Ectodermal cell (in vitro differentiated cells): Measurements from ENCODE around the gene FAM72D.
"Not testable (repeated sequence)": the region's sequence is repeated elsewhere in the genome, so short reads cannot be mapped to it uniquely, and the experiment has no call there.

Experiments
- H3K27ac ChIP-seq: 2 replicates; pipeline ENCODE4 v1.7.0; 2013; ENCODE audit warnings: mild to moderate bottlenecking, low read depth, low read length; ENCODE audit not compliant: insufficient read depth, poor library complexity, severe bottlenecking
- H3K27me3 ChIP-seq: 2 replicates; pipeline ENCODE4 v1.7.0; 2013; ENCODE audit warnings: mild to moderate bottlenecking, low read length; ENCODE audit not compliant: insufficient read depth, control insufficient read depth, poor library complexity, severe bottlenecking
- H3K36me3 ChIP-seq: one replicate; pipeline ENCODE4 v1.7.0; 2013; ENCODE audit warnings: low read length; ENCODE audit not compliant: control insufficient read depth, insufficient read depth
- H3K4me1 ChIP-seq: one replicate; pipeline ENCODE4 v1.7.0; 2013; ENCODE audit warnings: low read length; ENCODE audit not compliant: control insufficient read depth, insufficient read depth
- H3K4me3 ChIP-seq: 2 replicates; pipeline ENCODE4 v1.7.0; 2013; ENCODE audit warnings: low read depth, low read length, control low read depth; ENCODE audit not compliant: insufficient read depth
- H3K9me3 ChIP-seq: 2 replicates; pipeline ENCODE4 v1.7.0; 2013; ENCODE audit warnings: mild to moderate bottlenecking, low read length, moderate library complexity; ENCODE audit not compliant: control insufficient read depth
- WGBS, 2 experiments: methylation state at CpG; one replicate each; pipeline ENCODE4 v1.1.7; 2013; ENCODE audit warnings: missing lambda C conversion rate in 2 of 2; 5-methylcytosine and 5-hydroxymethylcytosine counted together

The FAM72D gene

DNA sequence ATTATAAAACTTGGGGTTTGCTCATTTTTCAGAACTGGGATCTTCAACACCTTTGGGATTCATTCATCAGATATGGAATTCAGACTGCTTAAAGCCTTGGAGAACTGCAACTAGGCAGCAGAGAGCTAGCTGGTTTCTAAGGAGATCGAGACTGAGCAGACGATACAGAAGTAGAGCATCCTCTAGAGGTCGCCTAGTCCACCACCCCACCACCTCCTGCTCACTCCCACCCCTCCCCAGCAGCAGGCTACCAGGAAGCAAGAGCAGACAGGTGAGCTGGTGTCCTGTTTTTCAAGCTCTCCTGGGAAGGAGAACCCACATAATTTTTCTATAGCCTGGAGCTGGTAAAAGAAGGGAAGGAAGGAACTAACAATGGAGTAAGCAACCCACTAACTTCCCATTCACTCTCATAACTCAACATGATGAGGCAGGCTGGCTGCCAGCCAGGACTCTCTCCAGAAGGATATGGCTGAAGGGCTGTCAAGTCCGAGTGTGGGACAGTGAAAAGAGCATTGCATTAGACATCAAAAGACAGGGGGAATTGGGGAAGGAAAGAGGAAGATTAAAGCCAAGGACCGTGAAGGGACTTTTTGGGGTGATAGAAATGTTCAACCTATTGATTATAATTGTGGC lies 30.5 kb upstream of the FAM72D start:
- not testable (repeated sequence) for H3K4me3 ChIP-seq, H3K36me3 ChIP-seq, H3K27ac ChIP-seq, H3K9me3 ChIP-seq, H3K27me3 ChIP-seq, H3K4me1 ChIP-seq
- no CpG with 5 or more reads among the region's 5 CpGs for WGBS, 2 experiments

GRCh38 chr1:145066486-145066885 lies 29.3 kb upstream of the FAM72D start:
- not testable (repeated sequence) for H3K9me3 ChIP-seq, H3K27me3 ChIP-seq, H3K36me3 ChIP-seq, H3K27ac ChIP-seq, H3K4me3 ChIP-seq, H3K4me1 ChIP-seq
- WGBS, 2 experiments = no CpG with 5 or more reads among the region's 10 CpGs

- not testable (repeated sequence) for H3K9me3 ChIP-seq, H3K4me1 ChIP-seq, H3K27ac ChIP-seq, H3K36me3 ChIP-seq, H3K27me3 ChIP-seq, H3K4me3 ChIP-seq
- no CpG with 5 or more reads among the region's 6 CpGs for WGBS, 2 experiments
Observed at GRCh38 chr1:145071569-145071968, 24.2 kb upstream of the FAM72D start.

GRCh38 chr1:145074021-145074559 lies 21.7 kb upstream of the FAM72D start:
- not testable (repeated sequence) for H3K27me3 ChIP-seq, H3K9me3 ChIP-seq, H3K36me3 ChIP-seq, H3K27ac ChIP-seq, H3K4me1 ChIP-seq, H3K4me3 ChIP-seq
- WGBS, 2 experiments = 94% methylated on average over 3 of the region's 6 CpGs

GRCh38 chr1:145076877-145077276 lies 18.9 kb upstream of the FAM72D start:
- H3K36me3 ChIP-seq, H3K4me3 ChIP-seq, H3K27ac ChIP-seq, H3K9me3 ChIP-seq, H3K4me1 ChIP-seq, H3K27me3 ChIP-seq: not testable (repeated sequence)
- WGBS, 2 experiments = no CpG with 5 or more reads among the region's 3 CpGs

DNA sequence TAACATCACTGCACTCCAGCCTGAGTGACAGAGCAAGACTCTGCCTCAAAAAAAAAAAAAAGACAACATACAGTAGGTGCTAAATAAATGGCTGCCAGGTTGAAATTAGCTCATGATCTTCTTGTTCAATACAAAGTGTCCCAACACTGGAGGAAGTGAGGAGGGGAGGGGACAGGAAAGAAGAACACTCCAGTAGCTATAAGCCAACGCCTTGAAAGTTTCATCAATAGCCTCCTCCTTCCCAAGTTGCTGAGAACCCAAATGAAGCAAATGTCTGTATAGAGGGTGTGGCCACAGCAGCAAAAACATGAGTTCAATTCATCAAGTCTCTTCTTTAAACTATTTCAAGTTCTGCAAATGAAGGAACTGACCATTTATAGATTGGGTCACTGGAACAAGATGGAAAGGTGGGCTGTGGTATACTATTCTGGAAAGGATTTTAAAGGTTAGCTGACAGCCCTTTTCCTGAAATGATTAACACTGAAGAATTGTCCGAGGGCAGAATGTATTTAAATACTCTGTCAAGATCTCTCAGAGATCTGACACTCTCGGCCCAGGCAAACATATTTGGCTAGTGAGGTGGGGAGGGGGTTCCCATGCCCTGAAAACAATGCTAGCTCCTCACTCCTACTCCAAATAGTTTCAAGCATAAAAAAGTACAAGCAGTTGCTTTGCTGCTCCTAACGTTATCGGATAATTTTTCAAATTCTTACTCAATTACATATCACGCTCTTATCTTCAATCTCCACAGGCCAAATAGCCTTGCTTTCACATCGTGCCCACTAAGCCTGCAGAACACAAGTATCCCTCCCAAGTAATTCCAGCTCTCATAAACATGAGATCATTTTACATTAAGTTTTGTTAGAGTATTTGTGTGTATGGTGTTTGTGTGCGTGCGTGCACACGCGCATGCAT lies 17.6 kb upstream of the FAM72D start:
- not testable (repeated sequence) for H3K36me3 ChIP-seq, H3K27me3 ChIP-seq, H3K4me3 ChIP-seq, H3K9me3 ChIP-seq, H3K4me1 ChIP-seq, H3K27ac ChIP-seq
- no CpG with 5 or more reads among the region's 11 CpGs for WGBS, 2 experiments

DNA sequence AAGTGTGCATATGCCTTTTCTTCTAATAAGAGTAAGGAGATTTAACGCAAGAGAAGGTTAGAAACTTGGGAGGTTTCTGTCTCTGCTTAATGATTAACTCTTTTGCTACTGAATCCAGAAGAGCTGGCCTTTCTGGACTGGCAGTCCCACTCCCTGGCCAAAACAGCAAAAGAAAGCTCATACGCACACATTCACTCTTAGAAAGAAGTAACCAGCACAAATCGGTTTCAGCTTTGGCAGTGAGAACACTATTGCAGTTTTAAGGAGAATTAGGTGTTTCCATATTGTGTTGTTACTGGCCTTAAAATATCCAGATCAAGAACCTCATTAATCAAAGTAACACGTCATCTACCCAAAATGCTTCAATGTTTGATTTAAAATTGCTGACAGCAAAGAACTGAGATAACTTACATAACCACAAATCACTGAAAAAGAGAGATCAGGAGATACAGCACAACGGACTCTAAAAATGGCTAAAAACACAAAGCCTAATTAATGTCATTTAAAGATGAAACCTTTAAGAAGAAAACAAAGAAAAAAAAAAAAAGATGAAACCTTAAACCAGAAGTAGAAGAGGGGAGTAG lies 16.9 kb upstream of the FAM72D start:
- H3K4me3 ChIP-seq, H3K4me1 ChIP-seq, H3K36me3 ChIP-seq, H3K27ac ChIP-seq, H3K27me3 ChIP-seq, H3K9me3 ChIP-seq: not testable (repeated sequence)
- no CpG with 5 or more reads among the region's 5 CpGs for WGBS, 2 experiments

DNA sequence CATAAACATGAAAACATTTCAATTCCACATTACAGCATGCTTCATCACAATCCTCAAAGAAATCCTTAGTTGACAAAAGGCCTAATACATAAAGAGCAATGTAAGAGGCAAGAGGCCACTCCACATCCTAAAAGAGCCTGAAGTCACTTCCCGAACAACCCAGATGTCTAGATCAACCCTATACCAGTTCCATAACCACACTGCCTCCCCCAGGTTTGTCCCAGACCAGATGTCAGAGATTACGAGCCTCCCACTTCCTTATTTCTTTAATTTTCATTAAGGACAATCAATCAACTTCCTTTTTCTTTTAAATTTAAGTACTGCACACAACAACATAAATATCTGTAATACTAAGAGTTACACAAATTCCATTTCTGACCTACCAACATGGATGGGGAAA lies 16.0 kb upstream of the FAM72D start:
- H3K27ac ChIP-seq, H3K9me3 ChIP-seq: not testable (repeated sequence)
- 100% methylated on average over 1 of the region's 2 CpGs for WGBS, 2 experiments

GRCh38 chr1:145080193-145080592 lies 15.6 kb upstream of the FAM72D start:
- H3K4me1 ChIP-seq, H3K27me3 ChIP-seq, H3K27ac ChIP-seq, H3K9me3 ChIP-seq, H3K4me3 ChIP-seq, H3K36me3 ChIP-seq: not testable (repeated sequence)
- 100% methylated on average over 2 of the region's 3 CpGs for WGBS, 2 experiments

More for the DNA sequence above, 16.0 kb upstream of the FAM72D start:
- not testable (repeated sequence) for H3K36me3 ChIP-seq, H3K4me3 ChIP-seq, H3K27me3 ChIP-seq, H3K4me1 ChIP-seq

DNA sequence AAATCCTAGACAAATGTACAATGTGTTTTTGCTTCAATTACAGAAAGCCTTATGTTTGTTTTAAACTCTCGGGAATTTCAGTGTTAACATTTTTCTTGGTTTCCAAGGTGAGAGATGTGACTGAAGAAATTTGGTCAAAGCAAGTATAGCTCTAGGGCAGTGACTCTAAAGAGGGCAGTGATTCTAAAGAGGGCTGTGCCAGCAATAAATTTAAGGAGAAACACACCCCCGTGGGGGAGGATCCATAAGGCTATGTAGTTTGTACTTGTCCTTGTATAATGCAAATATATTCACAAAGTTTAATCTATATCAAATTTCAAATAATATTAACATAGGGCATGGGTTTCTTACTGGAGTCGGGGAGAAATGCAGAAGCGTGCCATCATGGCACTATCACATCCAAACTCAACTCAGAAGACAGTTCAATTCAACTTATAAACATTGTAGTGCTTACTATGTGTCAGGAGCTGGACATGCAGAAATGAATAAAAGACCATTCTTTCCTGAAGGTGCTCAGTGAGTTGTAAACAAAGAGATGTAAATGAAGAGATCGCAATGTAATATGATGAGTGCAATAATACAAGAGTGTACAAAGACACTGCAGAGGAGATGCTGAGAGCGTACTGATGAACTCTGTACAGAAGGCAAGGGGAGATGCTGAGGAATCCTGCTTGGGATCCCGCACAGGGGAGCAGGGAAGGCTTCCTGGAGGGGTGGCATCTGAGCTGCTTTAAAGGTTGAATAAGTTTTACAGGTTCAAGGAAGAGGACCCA lies 13.1 kb upstream of the FAM72D start:
- H3K4me3 ChIP-seq, H3K36me3 ChIP-seq, H3K27me3 ChIP-seq, H3K27ac ChIP-seq, H3K4me1 ChIP-seq, H3K9me3 ChIP-seq: not testable (repeated sequence)
- WGBS, 2 experiments = 96 to 98% methylated on average over 3 of the region's 7 CpGs
